Measurements from ENCODE around the gene DEPP1. TPM values are rescaled to one million over a fixed set of nuclear protein-coding genes. Genes with fewer than 3 reads are reported as not detected.

Gene DEPP1
- total and polyA plus RNA-seq, 10 of the 15 experiments (the other 5 are each of a cell fraction or from before 2014, with no cell fraction given) = 1.7 to 12.1 (median 7.3) TPM

GRCh38 chr10:44973323-44974081, 5.1 kb downstream of the DEPP1 start (continued):
- TF ChIP-seq EGR1 (IDR thresholded peaks at IDR 0.05; ENCODE audit: borderline replicate concordance in 1 of 2, low read depth in 2 of 2, low read length in 2 of 2) (peak in 1 of 2 experiments; percentile 27; a peak in 1 of 3 replicates), BCL3 (IDR thresholded peaks at IDR 0.05; ENCODE audit: borderline replicate concordance, insufficient read depth, low read depth, low read length, poor library complexity, severe bottlenecking) (peak; percentile 55), PKNOX1 (IDR thresholded peaks at IDR 0.05) (no peak), ZBTB40 (IDR thresholded peaks at IDR 0.05; ENCODE audit: borderline replicate concordance) (no peak), TCF7 (IDR thresholded peaks at IDR 0.05; ENCODE audit: borderline replicate concordance) (no peak), HDGF (IDR thresholded peaks at IDR 0.05) (no peak), GABPA (IDR thresholded peaks at IDR 0.05; ENCODE audit: low read depth) (no peak), ATF2 (IDR thresholded peaks at IDR 0.05; ENCODE audit: low read length) (peak; percentile 56; the same call in 1 of the 2 replicates), ZSCAN29 (IDR thresholded peaks at IDR 0.05) (no peak), IKZF2 (IDR thresholded peaks at IDR 0.05) (peak; percentile 93 to 96), IKZF1 (conservative IDR thresholded peaks at IDR 0.05) (peak; percentile 97), CREM (IDR thresholded peaks at IDR 0.05; ENCODE audit: low read depth) (no peak), RCOR1 (conservative IDR thresholded peaks at IDR 0.05; ENCODE audit: low read depth, low read length) (no peak), ZNF274 (IDR thresholded peaks at IDR 0.05; ENCODE audit: insufficient read depth, insufficient read length) (no peak), RELA (IDR thresholded peaks at IDR 0.05; ENCODE audit: borderline replicate concordance, partially characterized antibody) (peak; percentile 75), EP300 (IDR thresholded peaks at IDR 0.05; ENCODE audit: borderline replicate concordance in 1 of 2, control insufficient read depth in 1 of 2, low read depth in 2 of 2, low read length in 2 of 2) (peak; percentile 29 to 71; a peak in 3 of 4 replicates), BHLHE40 (IDR thresholded peaks at IDR 0.05; ENCODE audit: borderline replicate concordance in 1 of 2, low read depth in 2 of 2, low read length in 1 of 2) (no peak)
